IPS-20b (cell line): ENCODE data around the gene CIART.

ENCODE experiments used
- H3K27ac ChIP-seq: one replicate; pipeline ENCODE4 v1.5.1; 2013; ENCODE audit warnings: low read length
- H3K27me3 ChIP-seq: 2 replicates; pipeline ENCODE4 v1.6.1; 2013; ENCODE audit warnings: mild to moderate bottlenecking, low read length, inconsistent platforms; ENCODE audit not compliant: insufficient read depth
- H3K36me3 ChIP-seq: 2 replicates; pipeline ENCODE4 v1.6.1; 2013; ENCODE audit warnings: low read depth, mild to moderate bottlenecking, inconsistent platforms, low read length, moderate library complexity; ENCODE audit not compliant: insufficient read depth
- H3K4me1 ChIP-seq: 2 replicates; pipeline ENCODE4 v1.6.1; 2013; ENCODE audit warnings: mild to moderate bottlenecking, control low read depth, inconsistent platforms, low read length, moderate library complexity; ENCODE audit not compliant: insufficient read depth
- H3K4me3 ChIP-seq: 2 replicates; pipeline ENCODE4 v1.5.1; 2013; ENCODE audit warnings: mild to moderate bottlenecking, low read length, inconsistent platforms
- H3K9ac ChIP-seq: 2 replicates; pipeline ENCODE4 v1.6.1; 2013; ENCODE audit warnings: low read depth, mild to moderate bottlenecking, inconsistent platforms, low read length, moderate library complexity
- H3K9me3 ChIP-seq: 2 replicates; pipeline ENCODE4 v1.6.1; 2013; ENCODE audit warnings: mild to moderate bottlenecking, low read depth, low read length, inconsistent platforms; ENCODE audit not compliant: insufficient read depth

CIART gene

DNA sequence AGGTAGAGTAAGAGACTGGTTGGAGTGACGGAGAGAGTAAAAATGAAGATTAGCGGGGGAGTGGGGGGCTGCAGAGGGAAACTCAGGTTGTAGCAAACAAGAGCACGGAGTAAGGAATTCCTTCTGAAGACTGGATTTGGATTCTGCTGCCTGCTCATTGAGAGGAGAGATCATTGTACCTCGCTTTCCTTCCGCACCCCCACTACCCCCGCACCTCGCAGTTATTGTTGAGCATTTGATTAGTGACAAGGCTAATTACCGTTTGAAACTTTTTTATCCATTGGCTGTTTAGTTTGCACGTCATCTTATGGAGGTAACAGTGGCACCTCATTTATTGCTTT is 39.4 kb downstream of the CIART start:
- peak overlapping the region; percentile 93 for H3K9ac ChIP-seq
- peak overlapping the region; percentile 82 for H3K27ac ChIP-seq
- H3K27me3 ChIP-seq: no peaks in the 10 kb centered on the region
- H3K36me3 ChIP-seq: peaks cover 34% of the 10 kb centered on the region
- H3K9me3 ChIP-seq: no peaks in the 10 kb centered on the region
- H3K4me1 ChIP-seq: 0 out of 2 replicates have a peak, but pooled peaks cover 4% of the 10 kb centered on the region
- peak overlapping the region; percentile 93 for H3K4me3 ChIP-seq

- peak overlapping the region; percentile 93; the same call in 1 of the 2 replicates for H3K9ac ChIP-seq
- peaks cover 39% of the 10 kb centered on the region for H3K36me3 ChIP-seq
- H3K4me3 ChIP-seq: peak overlapping the region; percentile 93
- no peaks in the 10 kb centered on the region for H3K9me3 ChIP-seq
- H3K4me1 ChIP-seq: 0 out of 2 replicates have a peak, but pooled peaks cover 4% of the 10 kb centered on the region
- H3K27ac ChIP-seq: peak overlapping the region; percentile 82
- H3K27me3 ChIP-seq: no peaks in the 10 kb centered on the region
Observed at GRCh38 chr1:150322310-150322709, 40.0 kb downstream of the CIART start.

GRCh38 chr1:150332651-150333290 is 50.4 kb downstream of the CIART start:
- H3K27ac ChIP-seq: no peak overlapping the region
- peaks cover 91% of the 10 kb centered on the region for H3K36me3 ChIP-seq
- H3K4me1 ChIP-seq: no peaks in the 10 kb centered on the region
- H3K4me3 ChIP-seq: no peak overlapping the region
- no peaks in the 10 kb centered on the region for H3K27me3 ChIP-seq
- H3K9ac ChIP-seq: no peak overlapping the region
- no peaks in the 10 kb centered on the region for H3K9me3 ChIP-seq
